Measurements from ENCODE around the gene GPBAR1.

Gene GPBAR1

DNA sequence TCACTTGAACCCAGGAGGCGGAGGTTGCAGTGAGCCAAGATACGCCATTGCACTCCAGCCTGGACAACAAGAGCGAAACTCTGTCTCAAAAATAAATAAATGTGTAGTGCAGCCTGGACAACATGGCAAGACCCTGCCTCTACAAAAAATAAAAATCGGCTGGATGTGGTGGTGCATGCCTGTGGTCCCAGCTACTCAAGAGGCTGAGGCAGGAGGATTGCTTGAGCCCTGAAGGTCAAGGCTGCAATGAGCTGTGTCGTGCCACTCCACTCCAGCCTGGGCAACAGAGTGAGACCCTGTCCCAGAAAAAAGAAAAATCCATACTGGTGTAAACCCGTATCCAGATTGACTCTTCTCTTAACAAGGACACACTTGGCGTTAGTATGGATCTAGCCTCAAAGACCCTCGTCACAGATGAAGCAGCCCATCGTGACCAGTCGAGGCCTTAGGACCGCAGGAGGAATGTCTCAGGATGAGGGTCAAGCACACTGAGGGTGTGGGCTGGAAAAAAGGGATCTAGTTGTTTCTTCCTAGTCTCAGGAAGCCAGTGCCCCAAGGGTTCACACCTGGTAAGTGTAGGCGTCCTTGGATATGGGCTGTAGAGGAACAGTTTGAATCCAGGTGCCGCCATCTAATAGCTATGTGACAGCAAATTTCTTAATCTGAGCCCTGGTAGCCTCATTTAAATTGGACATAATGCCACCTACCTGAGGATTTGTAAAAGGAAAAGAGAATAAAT is 4.0 kb upstream of the GPBAR1 start:
- no peaks in the 10 kb centered on the region for H3K9me3 Mint-ChIP-seq
- peaks cover 30 to 51% of the 10 kb centered on the region in 2 donors for H3K36me3 Mint-ChIP-seq
- H3K27ac Mint-ChIP-seq: peak overlapping the region; percentile 83
- DNase-seq (no peak), ATAC-seq (replicated peaks) (no peak)
- H3K4me1 Mint-ChIP-seq: peaks cover 49 to 83% of the 10 kb centered on the region in 2 donors
- H3K4me3 Mint-ChIP-seq: peak overlapping the region in 1 of 2 donors; percentile 8
- no peaks in the 10 kb centered on the region for H3K27me3 Mint-ChIP-seq

DNA sequence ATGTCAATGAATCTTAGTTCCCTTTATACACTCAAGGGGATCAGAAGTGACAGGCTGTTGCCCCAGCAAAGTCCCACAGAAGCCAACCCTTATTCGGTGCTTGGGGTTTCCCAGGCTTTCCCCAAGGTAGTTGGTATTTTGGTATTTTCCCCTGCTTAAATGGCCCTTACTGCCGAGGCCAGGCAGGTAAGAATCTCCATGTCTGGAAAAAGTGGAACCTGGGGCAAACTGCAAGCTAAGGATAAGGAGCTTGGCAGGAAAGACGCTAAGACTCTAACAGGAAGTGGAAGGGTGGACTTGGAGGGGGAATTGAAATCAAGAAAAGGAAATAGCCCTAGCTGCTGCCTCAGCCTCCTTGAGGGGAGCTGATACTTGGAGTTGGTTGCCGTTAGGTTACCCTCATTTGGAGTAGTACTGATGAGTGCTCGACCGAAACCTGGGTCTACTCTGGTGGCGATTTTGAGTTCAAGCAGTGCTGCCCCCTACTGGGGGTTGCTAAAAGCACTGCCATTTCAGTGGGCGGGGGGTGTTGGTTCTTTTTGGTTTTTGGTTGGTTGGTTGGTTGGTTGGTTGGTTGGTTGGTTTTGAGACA is 3.3 kb upstream of the GPBAR1 start:
- Mint-ChIP-seq H3K4me1 (peaks cover 52 to 88% of the 10 kb centered on the region in 2 donors), H3K36me3 (peaks cover 28 to 51% of the 10 kb centered on the region in 2 donors), H3K4me3 (peak overlapping the region; percentile 59 to 65), H3K27me3 (no peaks in the 10 kb centered on the region), H3K27ac (peak overlapping the region; percentile 94), H3K9me3 (no peaks in the 10 kb centered on the region)
- ATAC-seq (replicated peaks) (peak; percentile 93 to 95), DNase-seq (peak; percentile 81)

DNA sequence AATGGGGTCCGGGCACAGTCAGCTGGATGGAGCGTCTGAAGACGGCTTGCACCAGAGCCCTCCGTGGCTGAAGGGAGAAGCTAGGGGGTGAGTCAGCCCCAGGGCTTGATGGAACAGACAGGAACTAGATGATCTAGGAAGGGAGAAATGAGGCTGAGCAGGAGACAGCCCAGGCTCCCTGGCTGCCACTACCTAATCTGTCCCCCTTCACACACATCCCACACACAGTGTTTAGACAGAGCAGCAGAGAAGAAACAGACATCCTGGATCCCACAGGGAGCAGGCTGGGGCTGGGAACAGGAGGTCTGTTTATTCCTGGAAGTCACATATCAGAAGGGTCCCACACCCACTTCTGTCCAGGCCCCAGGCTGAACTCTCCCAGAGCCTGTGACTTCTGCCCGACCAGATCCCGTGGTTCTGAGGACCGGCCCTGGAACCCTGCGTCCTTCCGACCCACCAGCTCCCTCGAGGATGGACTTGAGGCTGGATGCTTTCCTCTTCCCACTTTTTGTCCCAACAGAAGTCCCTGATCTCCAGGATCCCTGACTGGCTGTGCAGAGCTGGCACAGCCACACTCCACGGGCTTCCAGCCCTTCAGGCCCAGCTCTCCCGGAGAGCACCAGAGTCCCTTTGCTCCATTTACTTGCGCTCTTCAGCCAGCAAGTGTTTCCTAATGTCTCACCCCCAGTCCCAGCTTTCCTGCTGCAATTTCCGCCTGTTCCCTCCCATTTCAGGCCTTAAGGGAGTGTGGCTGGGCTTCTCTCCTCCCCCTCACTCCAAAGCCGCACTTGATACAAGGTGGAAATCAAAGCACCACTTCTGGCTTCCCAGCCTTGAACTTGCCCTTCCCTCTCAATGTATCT is 1.5 kb upstream of the GPBAR1 start:
- H3K4me3 Mint-ChIP-seq: peak overlapping the region; percentile 6 to 31
- no peak for ATAC-seq (replicated peaks)
- peaks cover 29 to 52% of the 10 kb centered on the region in 2 donors for H3K36me3 Mint-ChIP-seq

DNA sequence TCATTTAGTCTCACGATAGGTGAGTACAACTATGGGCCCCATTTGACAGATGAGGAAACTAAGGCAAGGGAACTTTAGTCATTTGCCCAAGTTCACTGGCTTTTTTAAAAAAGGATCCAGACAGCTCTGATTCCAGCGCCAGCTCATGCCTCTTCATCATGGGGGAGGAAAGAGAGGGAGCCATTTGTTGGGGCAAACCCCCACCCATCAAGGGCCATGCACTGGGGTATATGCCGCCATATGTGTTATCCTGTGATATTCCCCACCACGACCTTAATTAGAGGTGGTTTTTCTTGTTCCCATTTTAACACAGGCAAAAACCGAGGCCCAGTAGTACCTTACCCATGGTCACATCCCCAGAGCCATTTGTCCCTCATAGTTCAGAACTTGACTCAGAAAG is 649 bp upstream of the GPBAR1 start:
- no peak overlapping the region for H3K4me3 Mint-ChIP-seq
- H3K9me3 Mint-ChIP-seq: no peaks in the 10 kb centered on the region
- peaks cover 58 to 92% of the 10 kb centered on the region in 2 donors for H3K4me1 Mint-ChIP-seq
- no peaks in the 10 kb centered on the region for H3K27me3 Mint-ChIP-seq
- DNase-seq: no peak
- H3K36me3 Mint-ChIP-seq: peaks cover 27 to 50% of the 10 kb centered on the region in 2 donors
- ATAC-seq (replicated peaks): no peak
- peak overlapping the region; percentile 65 for H3K27ac Mint-ChIP-seq

More for the DNA sequence above, 1.5 kb upstream of the GPBAR1 start:
- H3K27ac Mint-ChIP-seq: peak overlapping the region; percentile 86
- no peaks in the 10 kb centered on the region for H3K27me3 Mint-ChIP-seq
- no peak for DNase-seq
- peaks cover 58 to 93% of the 10 kb centered on the region in 2 donors for H3K4me1 Mint-ChIP-seq
- no peaks in the 10 kb centered on the region for H3K9me3 Mint-ChIP-seq

GRCh38 chr2:218261423-218262236 is 815 bp downstream of the GPBAR1 start:
- Mint-ChIP-seq H3K36me3 (peaks cover 32 to 49% of the 10 kb centered on the region in 2 donors), H3K9me3 (no peaks in the 10 kb centered on the region), H3K4me1 (peaks cover 55 to 90% of the 10 kb centered on the region in 2 donors), H3K27me3 (no peaks in the 10 kb centered on the region), H3K4me3 (peak overlapping the region; percentile 10 to 25), H3K27ac (peak overlapping the region; percentile 62)
- DNase-seq (no peak), ATAC-seq (replicated peaks) (peak in 1 of 2 donors; percentile 14)

DNA sequence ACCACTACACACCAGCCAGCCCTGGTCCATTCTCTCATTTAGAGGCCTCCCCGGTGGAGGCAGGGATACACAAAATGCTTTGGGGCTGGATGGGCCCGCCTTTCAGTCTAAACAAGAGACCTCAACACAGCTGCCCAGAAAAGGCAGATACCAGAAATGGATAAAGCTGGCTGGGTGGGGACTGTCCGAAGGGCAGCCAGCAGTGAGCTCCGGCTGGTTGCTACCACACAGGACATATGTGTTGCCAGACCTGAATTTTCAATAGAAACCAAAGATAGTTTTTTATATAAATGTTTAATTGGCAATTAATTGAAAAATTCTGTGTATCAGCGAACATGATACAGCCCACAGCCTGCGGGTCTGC is 1.4 kb downstream of the GPBAR1 start:
- peaks cover 56 to 90% of the 10 kb centered on the region in 2 donors for H3K4me1 Mint-ChIP-seq
- no peak for DNase-seq
- no peak overlapping the region for H3K27ac Mint-ChIP-seq
- no peaks in the 10 kb centered on the region for H3K9me3 Mint-ChIP-seq
- H3K36me3 Mint-ChIP-seq: peaks cover 38 to 55% of the 10 kb centered on the region in 2 donors
- no peaks in the 10 kb centered on the region for H3K27me3 Mint-ChIP-seq
- H3K4me3 Mint-ChIP-seq: no peak overlapping the region
- no peak for ATAC-seq (replicated peaks)

GRCh38 chr2:218262631-218263586 is 2.1 kb downstream of the GPBAR1 start:
- peaks cover 44 to 56% of the 10 kb centered on the region in 2 donors for H3K36me3 Mint-ChIP-seq
- peak overlapping the region; percentile 51 for H3K27ac Mint-ChIP-seq
- no peaks in the 10 kb centered on the region for H3K27me3 Mint-ChIP-seq
- no peak for ATAC-seq (replicated peaks)
- DNase-seq: no peak
- H3K4me3 Mint-ChIP-seq: no peak overlapping the region
- H3K4me1 Mint-ChIP-seq: peaks cover 56 to 88% of the 10 kb centered on the region in 2 donors
- H3K9me3 Mint-ChIP-seq: no peaks in the 10 kb centered on the region

DNA sequence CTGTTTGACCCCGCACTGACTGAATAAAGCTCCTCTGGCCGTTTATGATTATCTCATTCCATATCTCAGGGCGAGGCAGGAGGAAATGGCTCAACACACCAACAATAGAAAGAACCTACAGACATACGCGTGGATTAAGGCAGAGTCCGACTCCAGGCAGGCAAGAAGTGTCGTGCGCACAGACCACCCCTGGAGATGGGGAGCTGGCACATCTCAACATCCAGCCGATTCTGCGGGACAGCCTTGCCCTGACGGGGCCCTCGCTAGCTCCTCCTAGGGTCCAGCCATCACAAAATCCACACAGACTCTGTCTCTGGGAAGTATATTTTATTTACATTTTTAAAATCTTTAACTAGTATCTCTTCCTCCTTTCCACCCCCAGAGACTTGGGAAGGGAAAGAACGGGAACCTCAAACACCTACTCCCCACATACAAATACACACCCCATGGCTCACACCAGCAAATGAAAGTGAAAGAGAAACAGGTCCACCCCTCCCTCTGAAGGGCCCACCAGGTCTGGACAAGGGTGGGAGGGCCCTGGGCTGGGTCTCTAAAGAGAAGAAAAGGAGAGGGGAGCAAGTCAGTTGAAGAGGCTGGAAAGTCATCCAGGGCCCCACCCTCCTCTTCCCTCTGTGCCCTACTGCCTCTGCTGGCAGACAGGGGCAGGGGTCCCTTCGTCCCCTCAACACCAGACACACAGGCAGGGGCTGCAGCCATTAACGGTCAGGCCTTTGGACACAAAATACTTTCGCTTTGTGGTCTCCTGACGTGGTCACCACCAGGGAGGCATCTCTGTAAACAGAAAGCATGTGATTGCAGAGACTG is 3.2 kb downstream of the GPBAR1 start:
- peaks cover 52 to 80% of the 10 kb centered on the region in 2 donors for H3K4me1 Mint-ChIP-seq
- ATAC-seq (replicated peaks): no peak
- H3K27me3 Mint-ChIP-seq: no peaks in the 10 kb centered on the region
- no peak for DNase-seq
- H3K4me3 Mint-ChIP-seq: no peak overlapping the region
- no peaks in the 10 kb centered on the region for H3K9me3 Mint-ChIP-seq
- no peak overlapping the region for H3K27ac Mint-ChIP-seq
- peaks cover 40 to 53% of the 10 kb centered on the region in 2 donors for H3K36me3 Mint-ChIP-seq

- H3K27me3 Mint-ChIP-seq: no peaks in the 10 kb centered on the region
- ATAC-seq (replicated peaks): no peak
- H3K36me3 Mint-ChIP-seq: peaks cover 40 to 51% of the 10 kb centered on the region in 2 donors
- H3K4me1 Mint-ChIP-seq: peaks cover 47 to 77% of the 10 kb centered on the region in 2 donors
- H3K9me3 Mint-ChIP-seq: no peaks in the 10 kb centered on the region
- no peak for DNase-seq
- no peak overlapping the region for H3K27ac Mint-ChIP-seq
- H3K4me3 Mint-ChIP-seq: no peak overlapping the region
Measured at GRCh38 chr2:218264773-218265561, 4.2 kb downstream of the GPBAR1 start.

GRCh38 chr2:218265626-218266025 is 4.8 kb downstream of the GPBAR1 start:
- Mint-ChIP-seq H3K27me3 (no peaks in the 10 kb centered on the region), H3K27ac (no peak overlapping the region), H3K4me1 (peaks cover 43 to 71% of the 10 kb centered on the region in 2 donors), H3K4me3 (no peak overlapping the region), H3K36me3 (peaks cover 40 to 51% of the 10 kb centered on the region in 2 donors), H3K9me3 (no peaks in the 10 kb centered on the region)
- DNase-seq: no peak
- no peak for ATAC-seq (replicated peaks)

DNA sequence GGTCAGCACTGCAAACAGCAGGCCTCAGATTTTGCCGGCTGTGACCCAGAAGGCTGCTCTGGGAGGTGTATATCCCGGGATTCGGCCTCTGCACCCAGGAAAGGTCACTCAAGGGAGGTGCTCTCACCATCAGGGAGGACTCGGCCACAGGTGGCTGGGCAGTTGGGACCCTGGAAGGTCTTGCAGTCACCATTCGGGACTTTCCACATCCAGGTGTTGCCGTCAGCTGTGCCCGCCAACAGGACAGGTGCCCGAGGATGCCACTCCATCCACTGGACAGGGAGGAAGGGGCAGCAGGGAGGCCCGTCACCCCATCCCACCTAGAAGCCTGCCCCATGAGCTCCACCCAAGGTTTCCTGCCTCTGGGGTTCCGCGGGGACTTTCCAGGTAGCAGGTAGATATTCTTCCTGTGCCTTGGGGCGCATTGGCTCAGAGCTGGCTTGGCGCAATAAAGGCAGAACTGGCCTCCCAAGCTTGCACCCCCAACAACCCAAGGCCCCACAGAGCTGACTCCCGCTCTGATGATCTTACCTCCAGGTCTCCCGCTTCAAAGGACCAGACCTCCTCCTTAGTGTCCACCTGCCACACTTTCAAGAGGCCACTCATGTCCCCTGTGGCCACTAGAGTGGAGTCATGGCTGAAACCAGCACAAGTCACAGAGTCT is 5.6 kb downstream of the GPBAR1 start:
- Mint-ChIP-seq H3K36me3 (peaks cover 40 to 48% of the 10 kb centered on the region in 2 donors), H3K9me3 (no peaks in the 10 kb centered on the region), H3K27me3 (no peaks in the 10 kb centered on the region), H3K4me3 (no peak overlapping the region), H3K27ac (no peak overlapping the region), H3K4me1 (peaks cover 41 to 70% of the 10 kb centered on the region in 2 donors)
- DNase-seq: no peak
- ATAC-seq (replicated peaks): no peak
